Endothelial cell of umbilical vein (primary cell): ENCODE measurements around the gene FRS2.

Experiments used
- MAX ChIP-seq: IDR thresholded peaks from 2 replicates; pipeline ENCODE4 v1.6.1; 2011; ENCODE audit not compliant: insufficient read depth, insufficient read length
- POLR2A ChIP-seq: IDR thresholded peaks from 2 replicates; pipeline ENCODE4 v1.6.1; 2012; ENCODE audit warnings: low read depth, mild to moderate bottlenecking, control low read depth, low read length
- TF ChIP-seq, protein P1 (sequence below), 2 donors: IDR thresholded peaks; 1 replicate in 1 of 2; 2 replicates in 1 of 2; pipeline ENCODE4 v1.5.1; 2011; ENCODE audit warnings: low read length in 2 of 2, mild to moderate bottlenecking in 2 of 2, moderate library complexity in 2 of 2, control low read depth in 1 of 2, inconsistent platforms in 1 of 2, low read depth in 1 of 2; ENCODE audit not compliant: insufficient read depth in 1 of 2; ENCODE audit errors: extremely low read depth in 1 of 2

DNA sequence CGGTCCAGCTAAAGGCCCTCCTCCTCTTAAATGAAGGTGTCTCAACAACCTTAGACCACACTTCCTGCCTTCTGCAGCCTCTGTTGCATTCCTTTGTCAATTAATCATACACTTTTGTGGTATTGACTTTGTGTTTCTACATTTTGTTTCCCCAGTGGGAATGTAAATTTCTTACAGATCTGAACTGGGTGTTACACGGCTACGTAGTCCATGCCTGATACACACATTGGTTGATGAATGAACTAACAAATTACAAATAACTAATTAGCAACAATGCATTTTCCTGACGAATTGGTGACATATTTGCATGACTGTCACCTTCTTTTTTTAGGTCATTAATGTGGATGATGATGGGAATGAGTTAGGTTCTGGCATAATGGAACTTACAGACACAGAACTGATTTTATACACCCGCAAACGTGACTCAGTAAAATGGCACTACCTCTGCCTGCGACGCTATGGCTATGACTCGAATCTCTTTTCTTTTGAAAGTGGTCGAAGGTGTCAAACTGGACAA, 99.9 kb downstream of the FRS2 start:
- TF ChIP-seq, protein P1, sequence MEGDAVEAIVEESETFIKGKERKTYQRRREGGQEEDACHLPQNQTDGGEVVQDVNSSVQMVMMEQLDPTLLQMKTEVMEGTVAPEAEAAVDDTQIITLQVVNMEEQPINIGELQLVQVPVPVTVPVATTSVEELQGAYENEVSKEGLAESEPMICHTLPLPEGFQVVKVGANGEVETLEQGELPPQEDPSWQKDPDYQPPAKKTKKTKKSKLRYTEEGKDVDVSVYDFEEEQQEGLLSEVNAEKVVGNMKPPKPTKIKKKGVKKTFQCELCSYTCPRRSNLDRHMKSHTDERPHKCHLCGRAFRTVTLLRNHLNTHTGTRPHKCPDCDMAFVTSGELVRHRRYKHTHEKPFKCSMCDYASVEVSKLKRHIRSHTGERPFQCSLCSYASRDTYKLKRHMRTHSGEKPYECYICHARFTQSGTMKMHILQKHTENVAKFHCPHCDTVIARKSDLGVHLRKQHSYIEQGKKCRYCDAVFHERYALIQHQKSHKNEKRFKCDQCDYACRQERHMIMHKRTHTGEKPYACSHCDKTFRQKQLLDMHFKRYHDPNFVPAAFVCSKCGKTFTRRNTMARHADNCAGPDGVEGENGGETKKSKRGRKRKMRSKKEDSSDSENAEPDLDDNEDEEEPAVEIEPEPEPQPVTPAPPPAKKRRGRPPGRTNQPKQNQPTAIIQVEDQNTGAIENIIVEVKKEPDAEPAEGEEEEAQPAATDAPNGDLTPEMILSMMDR (IDR thresholded peaks at IDR 0.05; ENCODE audit: extremely low read depth in 1 of 2, insufficient read depth in 1 of 2, low read depth in 1 of 2, low read length in 2 of 2), result no peak
- TF ChIP-seq MAX (no peak), POLR2A (no peak)
